Activated T-helper 1 cell treated with anti-CD3 and anti-CD28 coated beads, Interleukin-12 subunit alpha, Interleukin-12 subunit beta, Interleukin-2, Interleukin-4 antibody, amounts not matched to agents 30 ng/mL and 10 ng/mL and 1 ng/mL, durations not matched to agents 14 hours and 24 hours and 36 hours (primary cell): ENCODE measurements around the gene PPP1R12B. TPM values are rescaled to one million over a fixed set of nuclear protein-coding genes. Genes with fewer than 3 reads are reported as not detected.
"Not testable (repeated sequence)": the region's sequence is repeated elsewhere in the genome, so short reads cannot be mapped to it uniquely, and the experiment has no call there.

Experiments used
- DNase-seq: peaks from one replicate; pipeline ENCODE4 v3.0.0; 2021; ENCODE audit warnings: low spot score
- H3K27ac Mint-ChIP-seq: one replicate; pipeline ENCODE4 v1.8.0; 2021; ENCODE audit warnings: mild to moderate bottlenecking, mixed read lengths
- H3K27me3 Mint-ChIP-seq: one replicate; pipeline ENCODE4 v1.8.0; 2022; ENCODE audit warnings: mild to moderate bottlenecking, moderate library complexity, mixed read lengths; ENCODE audit not compliant: insufficient read depth
- H3K36me3 Mint-ChIP-seq: one replicate; pipeline ENCODE4 v1.8.0; 2021; ENCODE audit warnings: low read depth, mixed read lengths
- H3K4me1 Mint-ChIP-seq: one replicate; pipeline ENCODE4 v1.8.0; 2021; ENCODE audit warnings: low read depth, mixed read lengths
- H3K4me3 Mint-ChIP-seq: one replicate; pipeline ENCODE4 v1.8.0; 2021; ENCODE audit warnings: mild to moderate bottlenecking, moderate library complexity, mixed read lengths
- H3K9me3 Mint-ChIP-seq: one replicate; pipeline ENCODE4 v1.8.0; 2021; ENCODE audit warnings: mixed read lengths
- intact Hi-C: fragments of 100-400 bp; cut with micrococcal nuclease; formaldehyde crosslinking; loops from one replicate; pipeline ENCODE4 v1.15.1; 2024
- total RNA-seq: library from RNA; stranded (reverse); gene quantifications from 2 replicates; pipeline ENCODE4 v1.2.3, GENCODE V29; 2022

PPP1R12B gene
- total RNA-seq, 1 donor from 2014 or later, result 11.1 TPM

GRCh38 chr1:202469123-202469522 is 120.6 kb downstream of the PPP1R12B start:
- H3K27me3 Mint-ChIP-seq, result not testable (repeated sequence)

DNA sequence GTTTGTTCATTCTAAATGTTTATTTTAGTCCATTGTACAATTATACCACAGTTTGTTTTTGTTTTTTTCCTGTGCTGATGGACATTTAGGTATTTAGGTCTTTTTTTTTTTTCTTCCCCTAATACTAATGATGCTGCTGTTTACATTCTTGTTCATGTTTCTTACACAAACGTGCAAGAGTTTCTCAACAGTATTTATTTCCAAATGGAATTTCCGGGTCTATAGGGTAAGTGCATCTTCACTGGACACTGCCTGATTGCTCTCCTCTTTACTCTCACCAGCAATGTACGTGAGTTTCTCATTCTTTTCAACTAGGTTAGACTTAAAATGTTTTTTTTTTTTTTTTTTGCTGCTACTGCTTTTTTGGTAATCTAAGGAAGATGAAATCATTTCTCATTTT is 122.7 kb downstream of the PPP1R12B start:
- intact Hi-C loops, result no loop called here
- no peaks in the 10 kb centered on the region for H3K36me3 Mint-ChIP-seq
- H3K27ac Mint-ChIP-seq, result no peak overlapping the region
- H3K4me3 Mint-ChIP-seq, result no peak overlapping the region
- H3K4me1 Mint-ChIP-seq, result no peaks in the 10 kb centered on the region
- peaks cover 3% of the 10 kb centered on the region for H3K27me3 Mint-ChIP-seq
- DNase-seq, result no peak
- H3K9me3 Mint-ChIP-seq, result no peaks in the 10 kb centered on the region

More at GRCh38 chr1:202469123-202469522, 120.6 kb downstream of the PPP1R12B start:
- H3K4me3 Mint-ChIP-seq, H3K4me1 Mint-ChIP-seq, H3K9me3 Mint-ChIP-seq, H3K27ac Mint-ChIP-seq, H3K36me3 Mint-ChIP-seq, DNase-seq: not testable (repeated sequence)
- intact Hi-C loops, result loop anchor here (10.0 kb wide), 1 partner anchor 526 kb away; no protein-coding TSS in a partner anchor

GRCh38 chr1:202472347-202473124 is 124.0 kb downstream of the PPP1R12B start:
- H3K4me3 Mint-ChIP-seq, intact Hi-C loops, H3K9me3 Mint-ChIP-seq, H3K27ac Mint-ChIP-seq, H3K27me3 Mint-ChIP-seq, H3K36me3 Mint-ChIP-seq, DNase-seq, H3K4me1 Mint-ChIP-seq: not testable (repeated sequence)

- H3K4me3 Mint-ChIP-seq, intact Hi-C loops, H3K36me3 Mint-ChIP-seq, H3K27ac Mint-ChIP-seq, H3K4me1 Mint-ChIP-seq, H3K9me3 Mint-ChIP-seq, DNase-seq, H3K27me3 Mint-ChIP-seq: not testable (repeated sequence)
Observed at GRCh38 chr1:202473266-202474045, 125.0 kb downstream of the PPP1R12B start.

- DNase-seq, H3K27ac Mint-ChIP-seq, H3K4me3 Mint-ChIP-seq, H3K36me3 Mint-ChIP-seq, H3K9me3 Mint-ChIP-seq: not testable (repeated sequence)
- Mint-ChIP-seq H3K4me1 (peaks cover 36% of the 10 kb centered on the region), H3K27me3 (peaks cover 17% of the 10 kb centered on the region)
- intact Hi-C loops, result loop anchor here (10.0 kb wide), 1 partner anchor 135 kb away; the partner anchor contains the start of genes PPP1R12B and UBE2T
Observed at GRCh38 chr1:202479661-202480060, 131.2 kb downstream of the PPP1R12B start.

DNA sequence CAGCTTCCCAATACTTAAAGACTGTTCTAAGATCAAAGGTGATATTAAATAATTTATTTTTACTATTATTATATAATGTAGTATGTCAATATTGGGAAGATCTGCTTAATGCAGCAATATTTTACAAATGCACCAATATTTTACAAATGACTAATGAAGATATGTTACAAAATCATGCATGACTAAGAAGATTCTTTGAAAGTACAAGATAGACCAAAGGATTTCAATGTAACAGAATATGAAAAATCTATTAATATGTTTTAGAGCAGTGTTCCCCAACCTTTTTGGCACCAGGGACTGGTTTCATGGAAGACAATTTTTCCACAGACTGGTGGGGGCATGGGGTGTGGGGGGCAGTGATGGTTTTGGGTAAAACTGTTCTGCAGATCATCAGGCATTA is 132.1 kb downstream of the PPP1R12B start:
- DNase-seq, H3K27ac Mint-ChIP-seq, H3K9me3 Mint-ChIP-seq, H3K4me3 Mint-ChIP-seq: not testable (repeated sequence)
- Mint-ChIP-seq H3K4me1 (peaks cover 41% of the 10 kb centered on the region), H3K36me3 (peaks cover 14% of the 10 kb centered on the region), H3K27me3 (peaks cover 21% of the 10 kb centered on the region)
- intact Hi-C loops, result loop anchor here (10.0 kb wide), 1 partner anchor 136 kb away; the partner anchor contains the start of genes PPP1R12B and UBE2T

DNA sequence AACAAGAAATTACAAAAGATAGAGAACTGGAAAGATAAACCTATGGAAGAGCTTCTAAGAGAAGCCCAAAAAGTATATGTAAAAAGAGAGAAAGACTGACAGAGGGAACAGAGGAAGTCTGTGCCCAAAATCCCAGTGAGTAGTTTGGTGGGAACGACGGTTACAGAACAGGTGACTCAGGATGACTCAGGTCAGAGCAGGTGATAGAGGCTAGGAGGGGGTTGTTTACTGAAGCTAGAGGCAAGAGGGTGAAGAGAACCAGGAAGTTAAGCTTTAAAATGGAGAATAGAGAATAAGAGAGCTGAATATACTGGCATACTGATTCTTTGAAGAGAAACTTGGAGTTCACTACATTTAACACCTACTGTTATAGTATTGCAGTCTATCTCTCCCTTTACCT is 134.9 kb downstream of the PPP1R12B start:
- DNase-seq, H3K27ac Mint-ChIP-seq, H3K4me3 Mint-ChIP-seq, H3K9me3 Mint-ChIP-seq: not testable (repeated sequence)
- Mint-ChIP-seq H3K4me1 (peaks cover 46% of the 10 kb centered on the region), H3K36me3 (peaks cover 15% of the 10 kb centered on the region), H3K27me3 (peaks cover 24% of the 10 kb centered on the region)
- intact Hi-C loops, result loop anchor here (10.0 kb wide), 1 partner anchor 139 kb away; the partner anchor contains the start of genes PPP1R12B and UBE2T

- Mint-ChIP-seq H3K36me3 (peaks cover 21% of the 10 kb centered on the region), H3K27me3 (peaks cover 24% of the 10 kb centered on the region), H3K27ac (peak overlapping the region; percentile 30), H3K4me3 (peak overlapping the region; percentile 24), H3K4me1 (peaks cover 44% of the 10 kb centered on the region)
- not testable (repeated sequence) for H3K9me3 Mint-ChIP-seq, DNase-seq
- intact Hi-C loops, result loop anchor here (10.0 kb wide), 1 partner anchor 139 kb away; the partner anchor contains the start of genes PPP1R12B and UBE2T
Observed at GRCh38 chr1:202484032-202484431, 135.5 kb downstream of the PPP1R12B start.

DNA sequence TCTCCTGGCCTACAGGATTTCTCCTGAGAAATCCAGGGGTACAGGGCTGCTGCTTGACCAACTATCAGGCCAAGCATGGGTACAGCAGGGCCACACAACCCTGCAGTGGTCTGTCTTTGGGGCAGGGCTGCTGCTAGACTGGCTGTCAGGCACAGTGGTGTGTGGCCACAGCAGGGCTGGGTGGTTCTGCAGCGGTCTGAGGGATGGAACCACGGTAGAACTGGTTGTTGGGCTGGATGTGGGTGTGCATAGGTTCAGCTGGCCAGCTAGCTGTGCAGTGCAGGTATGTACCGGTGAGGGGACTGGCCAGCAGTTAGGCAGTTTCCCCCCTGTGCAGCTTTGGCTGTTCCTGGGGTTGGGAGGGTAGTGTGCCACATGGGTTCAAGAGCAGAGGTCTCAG is 136.3 kb downstream of the PPP1R12B start:
- Mint-ChIP-seq H3K27me3 (peaks cover 21% of the 10 kb centered on the region), H3K4me1 (peaks cover 36% of the 10 kb centered on the region), H3K36me3 (peaks cover 23% of the 10 kb centered on the region), H3K4me3 (peak overlapping the region; percentile 12)
- not testable (repeated sequence) for H3K27ac Mint-ChIP-seq, DNase-seq, H3K9me3 Mint-ChIP-seq
- intact Hi-C loops, result loop anchor here (10.0 kb wide), 1 partner anchor 140 kb away; the partner anchor contains the start of genes PPP1R12B and UBE2T

- DNase-seq, H3K27ac Mint-ChIP-seq, H3K9me3 Mint-ChIP-seq, H3K4me3 Mint-ChIP-seq, H3K27me3 Mint-ChIP-seq: not testable (repeated sequence)
- Mint-ChIP-seq H3K4me1 (peaks cover 27% of the 10 kb centered on the region), H3K36me3 (peaks cover 21% of the 10 kb centered on the region)
- intact Hi-C loops, result loop anchor here (10.0 kb wide), 1 partner anchor 143 kb away; the partner anchor contains the start of genes PPP1R12B and UBE2T
Observed at GRCh38 chr1:202488178-202488649, 139.7 kb downstream of the PPP1R12B start.

DNA sequence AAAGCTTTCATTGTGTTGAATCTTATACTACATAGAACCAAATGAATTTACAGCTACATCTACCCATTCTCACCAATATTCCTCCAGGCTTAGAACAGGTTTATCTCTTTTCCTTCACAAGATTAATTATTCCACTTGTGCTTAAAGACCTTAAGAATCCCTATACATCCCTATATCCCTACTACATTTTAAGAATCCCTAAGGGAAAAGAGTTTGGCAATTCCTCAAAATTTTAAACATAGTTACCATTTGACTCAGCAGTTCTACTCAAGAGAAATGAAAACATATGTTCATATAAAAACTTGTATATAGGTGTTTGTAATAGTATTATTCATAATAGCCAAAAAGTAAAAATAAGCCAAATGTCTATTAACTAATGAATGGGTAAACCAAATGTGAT is 140.6 kb downstream of the PPP1R12B start:
- H3K27me3 Mint-ChIP-seq, H3K9me3 Mint-ChIP-seq, DNase-seq, H3K4me3 Mint-ChIP-seq, H3K27ac Mint-ChIP-seq: not testable (repeated sequence)
- peaks cover 18% of the 10 kb centered on the region for H3K4me1 Mint-ChIP-seq
- intact Hi-C loops, result loop anchor here (10.0 kb wide), 1 partner anchor 144 kb away; the partner anchor contains the start of genes PPP1R12B and UBE2T
- peaks cover 22% of the 10 kb centered on the region for H3K36me3 Mint-ChIP-seq

GRCh38 chr1:202493112-202493511 is 144.6 kb downstream of the PPP1R12B start:
- H3K9me3 Mint-ChIP-seq, intact Hi-C loops, H3K27me3 Mint-ChIP-seq, DNase-seq, H3K27ac Mint-ChIP-seq, H3K4me3 Mint-ChIP-seq, H3K4me1 Mint-ChIP-seq: not testable (repeated sequence)
- peaks cover 23% of the 10 kb centered on the region for H3K36me3 Mint-ChIP-seq
